GM21717 (cell line): ENCODE measurements around the gene OXER1.

ENCODE experiments used
- ATAC-seq: cut with Tn5 transposase; IDR thresholded peaks from one replicate; pipeline ENCODE4 v1.9.1; 2021; ENCODE audit warnings: mild to moderate bottlenecking, moderate library complexity; ENCODE audit not compliant: unreplicated experiment

The OXER1 gene

GRCh38 chr2:42713920-42714319 lies 50.0 kb downstream of the OXER1 start:
- no peak for ATAC-seq

- no peak for ATAC-seq
These were observed 51.0 kb downstream of the OXER1 start for GRCh38 chr2:42712934-42713333.
